GM18858 (cell line): ENCODE results near the gene ICE2.

Experiments
- ATAC-seq: cut with Tn5 transposase; IDR thresholded peaks from one replicate; pipeline ENCODE4 v1.9.1; 2021; ENCODE audit not compliant: unreplicated experiment

Gene ICE2

DNA sequence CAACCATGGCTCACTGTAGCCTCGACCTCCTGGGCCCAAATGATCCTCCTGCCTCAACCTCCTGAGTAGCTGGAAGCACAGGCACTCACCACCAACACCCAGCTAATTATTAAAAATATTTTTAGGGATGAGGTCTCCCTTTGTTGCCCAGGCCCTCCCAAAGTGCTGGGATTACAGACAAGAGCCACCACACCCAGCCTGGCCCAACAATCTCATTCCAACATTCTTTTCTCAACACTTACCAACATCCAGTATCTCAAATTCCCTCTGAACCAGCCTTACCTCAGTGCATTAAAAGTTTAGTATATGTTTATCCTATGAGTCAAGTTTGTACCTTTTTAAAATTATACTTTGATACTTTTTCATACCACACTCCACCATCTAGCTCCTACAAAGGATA, 106.2 kb downstream of the ICE2 start:
- no peak for ATAC-seq

DNA sequence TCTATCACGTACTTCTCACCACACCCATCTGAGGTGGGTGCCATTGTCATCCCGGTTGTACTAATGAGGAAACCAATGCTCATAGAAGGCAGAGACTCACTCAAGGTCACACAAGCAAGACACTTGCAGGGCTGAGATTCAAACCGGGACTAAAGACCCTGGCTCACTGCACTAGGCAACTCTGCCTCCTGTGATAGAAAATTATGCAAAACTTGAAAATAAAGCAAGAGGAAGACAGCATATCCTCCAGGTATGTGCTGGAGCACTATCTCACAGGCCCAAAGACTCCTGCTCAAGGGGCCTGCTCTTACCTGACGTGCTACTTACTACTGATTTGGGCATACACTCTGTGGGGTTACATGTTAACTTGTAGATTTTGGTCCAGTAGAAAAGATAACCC, 106.7 kb downstream of the ICE2 start:
- no peak for ATAC-seq

DNA sequence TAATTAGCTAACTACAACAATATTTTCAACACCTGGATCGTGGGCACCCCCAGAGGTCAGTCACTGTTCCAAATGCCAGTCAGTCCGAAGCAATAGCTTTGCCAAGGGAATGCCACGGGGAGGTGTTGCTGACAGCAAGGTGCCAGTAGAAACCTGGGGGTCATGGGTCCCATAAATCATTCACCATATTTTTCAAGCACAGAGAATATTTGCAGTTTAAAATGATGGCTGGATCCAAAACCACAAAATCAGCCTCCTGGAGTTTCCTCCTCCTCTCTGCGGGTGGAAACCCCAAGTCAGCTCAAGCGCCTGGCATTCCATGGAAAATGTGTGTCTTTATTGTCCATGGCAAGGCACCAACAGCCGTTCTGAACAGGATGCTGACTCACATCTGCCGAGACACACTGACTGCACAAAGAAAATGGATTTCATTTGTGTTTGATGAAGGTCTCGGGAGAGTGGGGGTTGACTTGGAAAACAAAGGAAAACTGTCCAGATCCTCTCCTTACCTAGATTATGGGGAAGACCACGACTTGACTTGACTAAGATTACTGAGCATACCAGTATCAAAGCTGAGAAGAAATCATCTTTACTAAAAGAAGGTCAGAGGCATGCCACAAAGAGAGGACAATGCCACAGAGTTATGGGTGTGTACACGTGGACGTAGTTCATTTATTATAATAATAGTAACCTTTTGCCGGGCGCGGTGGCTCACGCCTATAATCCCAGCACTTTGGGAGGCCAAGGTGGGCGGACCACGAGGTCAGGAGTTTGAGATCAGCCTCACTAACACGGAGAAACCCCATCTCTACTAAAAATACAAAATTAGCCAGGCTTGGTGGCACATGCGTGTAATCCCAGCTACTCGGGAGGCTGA, 107.5 kb downstream of the ICE2 start:
- no peak for ATAC-seq

DNA sequence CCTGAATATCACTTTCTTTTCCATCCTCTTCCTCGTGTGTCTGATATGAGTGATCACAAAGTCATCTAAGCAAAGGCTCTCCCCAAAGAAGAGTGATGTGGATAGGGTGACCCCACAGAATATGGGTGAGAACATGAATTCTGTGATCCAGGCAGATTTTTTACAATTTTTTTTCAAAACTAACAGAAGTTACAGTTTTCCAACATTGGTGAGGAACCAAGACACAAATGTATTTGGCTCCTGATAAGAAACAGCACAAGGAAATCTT, 108.1 kb downstream of the ICE2 start:
- no peak for ATAC-seq

DNA sequence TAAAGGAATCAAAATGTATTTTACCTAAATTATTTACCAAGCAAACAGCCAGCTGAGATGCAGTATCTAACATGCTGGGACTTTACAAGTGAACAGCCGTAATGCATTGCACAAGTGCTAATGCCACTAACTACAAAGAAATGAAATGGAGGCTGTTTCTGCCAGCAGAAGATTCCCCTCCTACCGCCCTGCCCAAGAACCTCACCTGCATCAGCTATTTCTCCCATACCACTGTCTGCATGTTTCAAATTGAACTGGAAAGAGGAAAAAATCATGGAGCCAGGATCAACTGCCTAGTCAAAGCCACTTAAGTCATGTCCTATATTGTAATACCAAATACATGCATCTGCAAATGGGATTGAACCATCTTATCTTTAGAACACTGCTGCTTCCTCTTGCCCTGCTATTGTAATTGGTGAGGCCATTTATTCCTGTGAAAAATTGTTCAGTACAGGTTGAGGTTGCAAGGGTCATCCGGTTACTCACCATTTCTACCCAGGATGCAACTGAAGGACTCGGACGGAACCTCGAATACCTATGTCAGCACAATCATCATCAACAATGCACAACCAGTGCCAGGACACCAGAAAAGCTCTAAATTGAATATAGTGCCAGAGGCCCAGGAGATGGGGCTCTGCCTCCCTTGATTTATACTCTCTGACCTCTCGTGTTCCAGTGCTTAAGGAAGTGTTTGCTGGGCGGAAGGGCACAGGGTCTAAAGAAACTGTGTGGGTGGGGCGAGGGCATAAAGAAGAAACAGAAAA, 108.7 kb downstream of the ICE2 start:
- ATAC-seq = no peak

DNA sequence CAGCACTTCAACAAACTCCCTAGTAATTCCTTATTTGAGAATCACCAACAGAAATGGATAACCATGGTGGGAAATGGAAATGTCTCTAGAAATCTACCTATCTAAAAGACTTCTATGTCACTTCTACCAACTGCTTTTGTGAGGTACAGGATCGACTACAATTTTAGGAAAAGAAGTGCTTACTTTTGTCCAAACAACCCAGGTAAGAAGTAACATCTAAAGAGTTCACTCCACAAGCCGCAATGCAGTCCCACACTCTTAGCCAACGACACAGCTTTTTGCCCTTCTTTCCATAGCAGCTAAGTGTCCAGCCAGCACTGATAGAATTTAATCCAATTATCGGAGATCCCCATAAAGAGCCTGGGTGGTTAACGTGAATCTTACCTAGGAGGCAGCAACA, 109.2 kb downstream of the ICE2 start:
- ATAC-seq = no peak
